Measurements from ENCODE around the gene NT5DC2.
A peak's percentile ranks its signal among the peaks of the same experiment; 100 is the strongest.

NT5DC2 gene

DNA sequence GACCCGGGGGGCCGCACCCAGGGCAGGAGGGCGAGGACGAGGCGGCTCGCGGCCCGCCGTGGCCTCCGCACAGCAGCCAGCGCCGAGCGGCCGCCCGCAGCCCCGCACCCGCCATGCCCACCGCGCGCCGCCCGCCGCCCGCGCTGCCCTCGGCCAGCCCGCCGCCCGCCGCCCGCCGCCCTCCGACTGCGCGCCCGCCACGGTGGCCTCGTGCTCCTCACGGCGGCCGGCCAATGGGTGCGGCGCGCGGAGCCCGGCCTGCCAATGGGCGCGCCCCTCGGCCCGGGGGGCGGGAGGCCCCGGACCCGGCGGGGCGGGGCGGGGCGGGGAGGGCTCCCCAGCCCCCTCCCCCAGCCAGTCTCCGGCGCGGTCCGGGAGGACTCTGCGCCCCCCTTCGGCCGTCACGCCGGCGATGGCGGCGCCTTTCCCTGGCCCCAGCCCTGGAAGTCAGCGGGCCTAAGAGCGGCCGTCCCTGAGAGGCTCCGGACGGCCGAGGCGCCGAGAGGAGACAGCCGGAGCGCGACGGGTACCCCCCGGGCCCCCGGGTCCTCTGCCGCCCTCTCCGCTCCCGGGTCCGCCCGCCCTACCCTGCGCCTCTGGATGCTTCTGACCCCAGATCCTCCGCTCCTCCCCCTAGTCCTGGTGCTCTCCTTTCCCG, at the start of gene NT5DC2:
Gene NT5DC2, minus strand, starts transcription at position 235 of the 658 bp plus-strand sequence. Its CDS starts 120 bp downstream, at position 115.
- no peak for TF ChIP-seq JUND (IDR thresholded peaks at IDR 0.05; ENCODE audit: low read depth)
- in situ Hi-C loops (cut with HindIII; ENCODE audit: low pct_unique_long_range_greater_than_20kb, low sequenced_read_pairs): no loop called here
- DNase-seq (ENCODE audit: low read depth in 1 of 2, low spot score in 1 of 2): peak; percentile 78 to 86

DNA sequence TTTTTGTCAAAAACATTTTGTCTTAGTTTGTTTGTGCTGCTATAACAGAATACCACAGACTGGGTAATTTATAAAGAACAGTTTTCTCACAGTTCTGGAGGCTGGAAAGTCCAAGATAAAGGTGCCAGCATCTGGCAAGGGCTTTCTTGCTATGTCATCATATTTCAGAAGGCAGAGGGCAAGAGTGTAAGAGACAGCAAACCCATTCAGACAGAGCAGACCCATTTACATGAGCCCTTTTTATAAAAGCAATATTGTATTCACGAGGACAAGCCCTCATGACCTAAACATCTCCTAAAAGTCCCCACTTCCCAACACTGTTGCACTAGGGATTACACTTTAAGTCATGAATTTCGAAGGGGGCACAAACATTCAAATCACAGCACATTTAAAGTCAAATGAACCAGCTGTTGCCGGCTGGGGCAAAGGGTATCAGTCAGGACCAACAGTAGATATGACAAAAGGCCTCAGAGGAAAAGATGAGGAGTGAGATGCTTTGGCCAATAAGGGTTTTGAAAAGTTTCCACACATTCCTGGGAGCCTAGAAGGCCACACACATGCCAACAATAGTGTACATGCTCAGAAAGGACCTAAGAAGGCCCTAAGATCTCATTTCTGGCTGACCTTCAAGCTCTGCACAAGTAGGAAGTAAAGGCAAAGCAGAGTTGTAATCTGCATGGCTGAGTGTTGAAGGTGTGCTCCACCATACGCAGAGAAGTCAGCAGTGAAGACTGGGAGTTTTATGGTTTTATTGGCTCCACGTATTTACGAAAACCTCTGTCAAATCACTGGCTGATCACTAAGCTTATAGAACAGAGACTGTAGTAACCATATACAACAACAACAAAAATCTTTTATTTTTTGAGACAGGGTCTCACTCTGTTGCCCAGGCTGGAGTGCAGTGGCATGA, 40.7 kb upstream of the NT5DC2 start:
- DNase-seq (ENCODE audit: low read depth in 1 of 2, low spot score in 1 of 2): no peak
- TF ChIP-seq JUND (IDR thresholded peaks at IDR 0.05; ENCODE audit: low read depth): no peak
- in situ Hi-C loops (cut with HindIII; ENCODE audit: low pct_unique_long_range_greater_than_20kb, low sequenced_read_pairs): no loop called here

DNA sequence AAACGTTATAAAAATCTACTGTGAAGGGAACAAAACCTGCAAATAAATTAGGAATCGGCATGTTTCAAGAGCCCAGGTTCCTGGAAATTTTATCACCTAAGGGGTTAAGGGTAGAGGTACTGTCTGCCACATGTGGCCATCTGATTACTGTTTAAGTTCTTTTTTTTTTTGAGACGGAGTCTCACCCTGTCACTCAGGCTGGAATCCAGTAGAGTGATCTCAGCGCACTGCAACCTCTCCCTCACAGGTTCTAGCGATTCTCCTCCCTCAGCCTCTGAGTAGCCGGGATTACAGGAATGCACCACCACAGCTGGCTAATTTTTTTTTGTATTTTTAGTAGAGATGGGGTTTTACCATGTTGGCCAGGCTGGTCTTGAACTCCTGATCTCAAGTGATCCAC, 38.6 kb upstream of the NT5DC2 start:
- in situ Hi-C loops (cut with HindIII; ENCODE audit: low pct_unique_long_range_greater_than_20kb, low sequenced_read_pairs): no loop called here
- TF ChIP-seq JUND (IDR thresholded peaks at IDR 0.05; ENCODE audit: low read depth): no peak
- DNase-seq (ENCODE audit: low read depth in 1 of 2, low spot score in 1 of 2): no peak

DNA sequence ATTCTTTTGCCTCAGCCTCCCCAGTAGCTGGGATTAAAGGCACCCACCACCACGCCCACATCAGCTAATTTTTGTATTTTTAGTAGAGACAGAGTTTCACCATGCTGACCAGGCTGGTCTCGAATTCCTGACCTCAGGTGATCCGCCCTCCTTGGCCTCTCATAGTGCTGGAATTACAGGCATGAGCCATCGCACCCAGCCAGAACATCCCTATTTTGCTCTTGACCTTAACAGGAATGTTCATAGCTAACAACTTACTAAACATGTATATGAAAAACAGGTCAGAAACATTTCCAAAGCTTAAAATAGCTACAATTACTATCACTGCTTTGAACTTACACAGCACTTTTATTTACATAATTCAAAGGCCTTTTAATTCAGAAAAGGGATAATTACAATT, 36.4 kb upstream of the NT5DC2 start:
- in situ Hi-C loops (cut with HindIII; ENCODE audit: low pct_unique_long_range_greater_than_20kb, low sequenced_read_pairs): no loop called here
- DNase-seq (ENCODE audit: low read depth in 1 of 2, low spot score in 1 of 2): no peak
- no peak for TF ChIP-seq JUND (IDR thresholded peaks at IDR 0.05; ENCODE audit: low read depth)

DNA sequence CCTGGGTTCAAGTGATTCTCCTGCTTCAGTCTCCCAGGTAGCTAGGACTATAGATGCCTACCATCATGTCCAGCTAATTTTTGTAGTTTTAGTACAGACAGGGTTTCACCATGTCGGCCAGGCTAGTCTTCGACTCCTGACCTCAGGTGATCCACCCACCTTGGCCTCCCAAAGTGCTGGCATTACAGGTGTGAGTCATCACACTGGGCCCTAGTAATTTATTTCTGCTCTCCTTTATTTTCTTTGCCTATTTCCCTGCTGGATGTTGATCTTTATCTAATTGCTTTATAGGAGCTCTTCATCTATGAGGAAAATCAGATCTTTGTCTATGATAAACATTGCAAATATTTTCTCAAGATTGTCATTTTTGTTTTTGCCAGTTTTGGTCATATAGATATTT, 34.4 kb upstream of the NT5DC2 start:
- no peak for DNase-seq (ENCODE audit: low read depth in 1 of 2, low spot score in 1 of 2)
- no peak for TF ChIP-seq JUND (IDR thresholded peaks at IDR 0.05; ENCODE audit: low read depth)
- in situ Hi-C loops (cut with HindIII; ENCODE audit: low pct_unique_long_range_greater_than_20kb, low sequenced_read_pairs): no loop called here

DNA sequence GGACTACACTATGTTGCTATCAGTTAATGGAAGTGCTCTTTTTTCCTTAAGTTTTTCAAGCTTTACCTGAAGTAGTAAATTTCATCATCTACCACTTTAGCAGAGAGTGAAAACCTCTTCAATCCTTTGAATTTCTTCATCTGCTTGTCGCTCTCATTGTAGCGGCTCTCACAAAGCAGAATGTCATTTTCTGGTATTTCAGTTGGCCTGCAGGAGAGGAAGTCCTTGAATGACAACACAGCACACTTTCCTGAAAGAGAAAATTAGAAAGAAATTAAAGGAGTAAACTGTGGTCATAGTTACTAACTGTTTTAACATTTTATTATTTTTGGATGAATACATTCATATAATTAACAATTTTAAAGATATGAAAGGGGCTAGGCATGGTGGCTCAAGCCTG, 30.3 kb upstream of the NT5DC2 start:
- in situ Hi-C loops (cut with HindIII; ENCODE audit: low pct_unique_long_range_greater_than_20kb, low sequenced_read_pairs): no loop called here
- no peak for TF ChIP-seq JUND (IDR thresholded peaks at IDR 0.05; ENCODE audit: low read depth)
- DNase-seq (ENCODE audit: low read depth in 1 of 2, low spot score in 1 of 2): no peak

DNA sequence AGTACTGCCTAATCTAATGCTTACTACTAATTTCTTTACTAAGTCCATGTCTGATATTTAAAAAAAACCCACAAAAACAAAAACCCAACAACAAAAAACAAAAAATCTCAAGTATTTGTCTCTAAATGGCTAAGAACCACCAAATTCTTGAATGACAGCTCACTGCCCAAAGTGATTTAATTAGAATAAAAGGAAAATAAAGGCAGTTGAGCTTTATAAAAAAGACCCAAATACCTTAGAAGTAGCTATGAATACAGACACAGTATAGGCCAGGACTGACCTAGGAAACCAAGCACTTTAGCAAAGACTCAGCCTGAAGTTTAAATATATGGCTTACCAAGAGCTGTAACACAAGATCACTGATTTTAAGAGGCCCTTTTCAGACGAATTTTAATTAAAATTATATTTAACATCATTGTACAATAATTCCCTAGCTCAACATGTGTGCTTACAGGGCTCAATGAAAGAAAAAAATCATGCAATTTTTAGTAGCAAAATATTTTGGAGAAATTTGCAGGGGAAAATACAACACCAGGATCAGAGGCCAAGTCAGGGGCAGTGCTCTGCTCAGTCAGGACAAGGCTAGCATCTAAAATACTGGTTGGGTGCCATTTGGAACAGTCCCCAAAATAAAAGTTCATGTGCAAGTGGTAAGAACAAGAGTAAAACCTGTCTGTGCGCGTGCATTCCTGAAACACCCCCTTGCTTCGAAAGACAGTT, 27.5 kb upstream of the NT5DC2 start:
- no peak for DNase-seq (ENCODE audit: low read depth in 1 of 2, low spot score in 1 of 2)
- no peak for TF ChIP-seq JUND (IDR thresholded peaks at IDR 0.05; ENCODE audit: low read depth)
- in situ Hi-C loops (cut with HindIII; ENCODE audit: low pct_unique_long_range_greater_than_20kb, low sequenced_read_pairs): no loop called here

DNA sequence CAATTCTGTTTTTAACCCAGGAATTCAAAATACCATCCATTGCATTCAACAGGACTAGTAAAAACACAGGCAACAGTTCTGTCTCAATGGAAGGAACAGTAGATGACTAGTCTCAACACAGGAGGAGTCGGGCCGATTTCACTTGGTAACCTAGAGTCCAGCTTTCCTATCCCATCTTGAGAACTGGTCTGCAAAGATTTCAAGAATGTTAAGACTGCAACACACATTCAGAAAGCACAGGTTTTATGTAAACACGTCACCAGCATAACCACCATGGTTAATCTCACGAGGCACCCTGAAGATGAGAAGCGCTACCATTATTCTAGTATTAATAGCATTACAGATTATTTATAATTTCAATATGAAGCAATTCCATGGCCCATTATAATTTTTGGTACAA, 24.8 kb upstream of the NT5DC2 start:
- TF ChIP-seq JUND (IDR thresholded peaks at IDR 0.05; ENCODE audit: low read depth): no peak
- no peak for DNase-seq (ENCODE audit: low read depth in 1 of 2, low spot score in 1 of 2)
- in situ Hi-C loops (cut with HindIII; ENCODE audit: low pct_unique_long_range_greater_than_20kb, low sequenced_read_pairs): no loop called here

DNA sequence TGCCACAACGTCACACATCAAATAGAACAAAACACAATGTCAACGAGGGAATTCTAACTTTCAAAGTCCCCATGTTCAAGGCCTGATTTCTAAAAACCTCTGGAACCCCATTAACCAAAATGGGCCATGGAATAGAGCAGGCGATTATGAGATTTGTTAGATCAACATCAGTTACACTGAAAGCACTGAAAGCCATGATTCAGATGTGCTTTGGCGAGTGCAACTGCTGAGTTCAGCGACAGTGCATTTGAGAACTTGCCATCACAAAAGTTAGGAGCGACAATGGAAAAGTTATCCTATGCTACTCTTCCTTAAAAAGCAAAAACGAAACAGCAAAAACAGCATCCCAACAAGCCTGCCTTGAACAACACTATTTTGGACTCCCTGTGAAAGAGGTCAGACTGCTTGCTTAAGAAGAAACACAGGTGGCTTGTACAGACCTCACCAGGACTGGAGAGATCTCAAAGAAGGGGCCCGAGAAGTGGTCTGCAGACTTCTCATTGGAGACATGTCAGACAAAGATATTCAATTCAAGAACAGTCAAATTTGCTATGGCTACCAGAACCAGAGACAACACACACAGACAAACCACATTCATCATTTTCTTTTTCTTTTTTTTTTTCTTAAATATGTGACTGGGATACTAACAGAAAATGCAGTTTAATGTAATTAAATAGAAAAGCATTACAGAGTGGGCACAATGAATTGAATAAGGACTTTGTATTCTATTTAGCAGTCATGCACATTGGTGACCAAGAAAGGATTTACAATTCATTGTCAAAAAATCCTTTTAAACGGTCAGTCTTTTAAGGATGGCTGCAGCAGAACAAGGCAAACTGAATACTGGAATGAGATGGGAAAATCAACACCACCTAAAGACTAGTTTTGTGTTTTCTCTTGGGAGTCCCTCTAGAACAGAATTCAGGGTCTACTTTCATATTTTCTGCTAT, 23.6 kb upstream of the NT5DC2 start:
- TF ChIP-seq JUND (IDR thresholded peaks at IDR 0.05; ENCODE audit: low read depth): no peak
- in situ Hi-C loops (cut with HindIII; ENCODE audit: low pct_unique_long_range_greater_than_20kb, low sequenced_read_pairs): no loop called here
- no peak for DNase-seq (ENCODE audit: low read depth in 1 of 2, low spot score in 1 of 2)

DNA sequence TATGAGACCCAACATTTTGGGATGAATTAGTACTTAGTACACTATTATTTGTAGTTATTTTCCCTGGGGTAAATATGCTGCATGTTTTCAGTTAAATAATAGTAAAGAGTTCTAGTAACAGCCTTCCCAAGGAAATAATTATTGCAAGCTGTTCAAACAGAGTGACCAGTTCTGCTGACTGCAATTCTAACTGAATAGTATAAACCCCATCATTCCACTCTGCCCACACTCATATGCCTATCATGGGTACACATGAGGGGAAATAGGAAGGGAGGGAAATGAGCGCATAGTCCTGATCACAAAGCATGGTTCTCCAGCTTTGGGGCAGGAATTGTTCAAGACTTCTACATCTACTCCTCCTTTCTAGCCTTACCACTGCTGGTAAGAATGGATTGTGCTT, 21.4 kb upstream of the NT5DC2 start:
- in situ Hi-C loops (cut with HindIII; ENCODE audit: low pct_unique_long_range_greater_than_20kb, low sequenced_read_pairs): no loop called here
- DNase-seq (ENCODE audit: low read depth in 1 of 2, low spot score in 1 of 2): no peak
- no peak for TF ChIP-seq JUND (IDR thresholded peaks at IDR 0.05; ENCODE audit: low read depth)

DNA sequence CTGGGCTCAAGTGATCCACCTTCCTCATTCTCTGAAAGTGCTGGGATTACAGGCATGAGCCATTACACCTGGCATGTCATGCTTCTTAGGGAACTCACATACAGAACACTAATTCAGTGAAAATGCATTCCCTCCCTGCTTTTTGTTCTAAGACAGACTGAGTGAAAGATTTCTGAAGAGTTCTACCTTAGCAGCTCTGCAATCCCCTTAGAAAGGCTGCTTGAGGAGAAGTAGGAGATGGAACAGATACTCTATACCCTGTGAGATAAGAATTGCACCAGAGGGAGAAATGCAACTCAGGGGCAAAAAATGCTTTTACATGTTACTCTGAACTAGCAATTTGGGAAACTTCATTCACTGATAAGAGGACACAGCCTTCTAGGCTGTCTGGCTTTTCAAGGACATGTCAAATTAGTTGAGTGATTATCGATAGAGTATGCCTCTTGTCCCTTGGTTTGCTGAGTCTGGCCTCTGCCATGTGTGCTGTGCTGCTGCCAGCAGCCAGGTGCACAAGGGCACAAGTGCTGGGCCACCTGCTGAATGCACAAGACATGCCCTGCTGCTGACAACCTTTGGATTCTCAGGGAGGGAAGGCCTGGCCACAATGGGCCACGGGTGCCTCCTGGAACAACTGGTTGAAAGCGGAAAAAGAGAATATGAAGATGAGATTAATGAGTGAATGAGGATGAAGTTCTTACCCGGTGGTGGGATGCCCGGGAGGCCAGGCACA, 20.5 kb upstream of the NT5DC2 start:
- in situ Hi-C loops (cut with HindIII; ENCODE audit: low pct_unique_long_range_greater_than_20kb, low sequenced_read_pairs): no loop called here
- DNase-seq (ENCODE audit: low read depth in 1 of 2, low spot score in 1 of 2): no peak
- no peak for TF ChIP-seq JUND (IDR thresholded peaks at IDR 0.05; ENCODE audit: low read depth)

All from T47D (cell line).